Measurements from ENCODE around the gene IL11. TPM values are rescaled to one million over a fixed set of nuclear protein-coding genes. Genes with fewer than 3 reads are reported as not detected.

IL11 gene
- total and polyA plus RNA-seq, 2 of the 8 experiments (the other 6 are each of a cell fraction or from before 2014, with no cell fraction given): 1.7 to 2.8 TPM

DNA sequence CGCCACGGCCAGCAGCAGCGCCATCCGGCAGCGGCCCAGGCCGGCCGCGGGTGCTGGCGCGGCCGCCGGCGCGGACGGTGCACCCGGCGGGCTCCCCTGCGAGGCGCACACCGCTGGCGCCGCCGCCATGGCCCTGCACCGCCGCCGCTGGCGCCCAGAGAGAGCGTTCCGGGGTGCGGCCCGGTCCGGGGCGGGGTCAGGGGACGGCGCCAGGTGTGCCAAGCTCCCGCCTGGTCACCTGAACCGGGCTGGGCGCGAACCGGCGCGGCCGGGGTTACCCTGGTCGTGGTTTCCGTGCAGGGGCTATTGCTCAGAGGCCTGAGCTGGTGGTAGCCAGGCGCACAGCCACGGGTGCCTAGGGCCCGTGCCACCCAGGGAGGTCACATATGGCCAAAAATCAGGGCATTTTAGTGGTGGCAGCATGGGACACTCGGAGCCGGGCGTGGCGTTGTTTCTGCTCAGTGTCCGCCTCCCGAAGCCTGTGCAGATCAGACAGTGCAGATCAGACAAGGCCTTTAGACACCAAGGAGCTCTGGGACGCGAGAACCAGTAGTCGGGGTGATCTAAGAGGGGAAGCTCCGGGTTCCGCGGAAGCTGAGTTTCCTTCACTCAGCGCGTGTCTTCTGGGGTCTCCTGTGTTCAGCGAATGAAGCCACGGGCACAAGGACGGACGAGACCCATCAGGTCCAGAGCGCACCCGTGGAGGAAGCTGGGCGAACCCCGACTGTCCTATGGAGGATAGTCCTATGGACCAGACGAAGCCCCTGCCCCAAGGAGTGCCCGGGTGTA lies 14.1 kb upstream of the IL11 start, which contains the start of gene TMEM238:
TMEM238 (minus strand) TSS at position 162 of the 789 bp plus-strand sequence; CDS start at position 129, 33 bp downstream.
- Histone ChIP-seq H4K5ac (ENCODE audit: insufficient read length, low read depth, low read length) (peak within 1 kb of the TSS; percentile 53), H2BK5ac (ENCODE audit: low read depth, low read length) (peak within 1 kb of the TSS; percentile 80), H4K20me1 (replicated peaks in 1 of 2; ENCODE audit: control insufficient read depth in 1 of 2, insufficient read depth in 2 of 2, low read length in 2 of 2) (peaks cover 20 to 40% of the 10 kb centered on the region in 2 experiments), H4K8ac (ENCODE audit: extremely low read depth, insufficient read depth, low read length) (peak within 1 kb of the TSS; percentile 92), H3K23me2 (ENCODE audit: low read depth, low read length) (peaks cover 31% of the 10 kb centered on the region), H2AK5ac (ENCODE audit: low read depth, low read length) (peak within 1 kb of the TSS; percentile 88), H2BK12ac (ENCODE audit: low read depth, low read length) (peak within 1 kb of the TSS; percentile 84; the same call in 1 of the 2 replicates), H2BK20ac (ENCODE audit: low read length) (no peak within 1 kb of the TSS), H3K79me2 (ENCODE audit: control insufficient read depth in 1 of 2, insufficient read depth in 2 of 2, low read length in 2 of 2) (peaks cover 17 to 27% of the 10 kb centered on the region in 2 experiments; a peak in 3 of 4 replicates), H2AFZ (ENCODE audit: low read length) (peak within 1 kb of the TSS; percentile 91; the same call in 1 of the 2 replicates), H3K4me2 (ENCODE audit: insufficient read depth in 1 of 2, low read depth in 2 of 2, low read length in 2 of 2) (peak within 1 kb of the TSS; percentile 93 to 95), H3K79me1 (ENCODE audit: low read depth, low read length) (peaks cover 28% of the 10 kb centered on the region), H3K9me3 (ENCODE audit: insufficient read depth in 2 of 2, low read depth in 1 of 2, low read length in 1 of 2) (no peaks in the 10 kb centered on the region), H3K14ac (ENCODE audit: insufficient read length) (peak within 1 kb of the TSS; percentile 99), H3K4me1 (replicated peaks in 1 of 4; ENCODE audit: control insufficient read depth in 3 of 4, insufficient read depth in 4 of 4, low read length in 3 of 4) (peaks cover 0 to 38% (median 29%) of the 10 kb centered on the region in 4 experiments; a peak in 6 of 7 replicates), H3K4me3 (ENCODE audit: extremely low read depth in 1 of 4, insufficient read depth in 2 of 4, low read depth in 3 of 4, low read length in 4 of 4) (peak within 1 kb of the TSS; percentile 89 to 97 (median 94)), H2BK15ac (ENCODE audit: low read length) (peak within 1 kb of the TSS; percentile 81; the same call in 1 of the 2 replicates), H3K27ac (ENCODE audit: low read depth, low read length) (no peak within 1 kb of the TSS), H2BK120ac (replicated peaks; ENCODE audit: low read depth, low read length) (peak within 1 kb of the TSS; percentile 38), H3K4ac (replicated peaks; ENCODE audit: insufficient read length, low read depth, low read length) (peak within 1 kb of the TSS; percentile 91), H3K18ac (ENCODE audit: extremely low read depth, low read length) (peak within 1 kb of the TSS; percentile 94), H3K56ac (replicated peaks; ENCODE audit: insufficient read length, low read depth, low read length) (peak within 1 kb of the TSS; percentile 65), H3K23ac (ENCODE audit: insufficient read length) (no peak within 1 kb of the TSS), H3K9ac (replicated peaks in 1 of 4; ENCODE audit: extremely low read depth in 1 of 4, low read depth in 3 of 4, low read length in 3 of 4) (peak within 1 kb of the TSS; percentile 73 to 94 (median 82)), H3K27me3 (replicated peaks in 1 of 4; ENCODE audit: control insufficient read depth in 3 of 4, extremely low read depth in 1 of 4, insufficient read depth in 3 of 4, low read length in 3 of 4) (peaks cover 0 to 6% (median 3%) of the 10 kb centered on the region in 4 experiments; a peak in 4 of 7 replicates), H4K91ac (replicated peaks; ENCODE audit: insufficient read length, low read length) (peak within 1 kb of the TSS; percentile 86), H3K36me3 (ENCODE audit: control insufficient read depth in 2 of 4, insufficient read depth in 4 of 4, low read length in 3 of 4) (peaks cover 17 to 28% (median 22%) of the 10 kb centered on the region in 4 experiments)
- ChIA-PET POLR2A (ENCODE audit: partially characterized antibody) (interaction anchor here (0.5 to 26.7 kb wide), 34 partner anchors 9 to 297 kb away, joined by 3 to 874 read pairs (median 5); partner anchors contain the start of genes COX6B2, FIZ1, HSPBP1 and IL11), CTCF (ENCODE audit: partially characterized antibody) (interaction anchor here (0.9 to 3.2 kb wide), 22 partner anchors 9 to 503 kb away, joined by 3 to 37 read pairs (median 4); partner anchors contain the start of gene UBE2S)
- 14% methylated on average over 60 of the region's 72 CpGs; no CpG with 5 or more reads in 1 of the 2 experiments for WGBS, 2 experiments (ENCODE audit: extremely low coverage in 1 of 2, insufficient coverage in 1 of 2, insufficient read length in 1 of 2, insufficient replicate concordance in 2 of 2, low coverage in 1 of 2, low lambda C conversion rate in 2 of 2, missing lambda C conversion rate in 1 of 2)
- DNase-seq (ENCODE audit: low read depth in 1 of 2, low spot score in 2 of 2) (no peak), FAIRE-seq (no peak)
- TF ChIP-seq SAP30 (IDR thresholded peaks at IDR 0.05; ENCODE audit: insufficient read depth, insufficient replicate concordance, low read length): peak; percentile 2
- no peak for TF ChIP-seq EZH2 (IDR thresholded peaks at IDR 0.05; ENCODE audit: low read depth, low read length, severe bottlenecking)
- TF ChIP-seq SIRT6 (IDR thresholded peaks at IDR 0.05; ENCODE audit: low read length): no peak
- peak; percentile 26; the same call in 1 of the 2 replicates for TF ChIP-seq PHF8 (conservative IDR thresholded peaks at IDR 0.05; ENCODE audit: low read depth, low read length)
- TF ChIP-seq, protein P1, sequence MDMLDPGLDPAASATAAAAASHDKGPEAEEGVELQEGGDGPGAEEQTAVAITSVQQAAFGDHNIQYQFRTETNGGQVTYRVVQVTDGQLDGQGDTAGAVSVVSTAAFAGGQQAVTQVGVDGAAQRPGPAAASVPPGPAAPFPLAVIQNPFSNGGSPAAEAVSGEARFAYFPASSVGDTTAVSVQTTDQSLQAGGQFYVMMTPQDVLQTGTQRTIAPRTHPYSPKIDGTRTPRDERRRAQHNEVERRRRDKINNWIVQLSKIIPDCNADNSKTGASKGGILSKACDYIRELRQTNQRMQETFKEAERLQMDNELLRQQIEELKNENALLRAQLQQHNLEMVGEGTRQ (IDR thresholded peaks at IDR 0.05; ENCODE audit: low read length): no peak
- TF ChIP-seq, protein P2, sequence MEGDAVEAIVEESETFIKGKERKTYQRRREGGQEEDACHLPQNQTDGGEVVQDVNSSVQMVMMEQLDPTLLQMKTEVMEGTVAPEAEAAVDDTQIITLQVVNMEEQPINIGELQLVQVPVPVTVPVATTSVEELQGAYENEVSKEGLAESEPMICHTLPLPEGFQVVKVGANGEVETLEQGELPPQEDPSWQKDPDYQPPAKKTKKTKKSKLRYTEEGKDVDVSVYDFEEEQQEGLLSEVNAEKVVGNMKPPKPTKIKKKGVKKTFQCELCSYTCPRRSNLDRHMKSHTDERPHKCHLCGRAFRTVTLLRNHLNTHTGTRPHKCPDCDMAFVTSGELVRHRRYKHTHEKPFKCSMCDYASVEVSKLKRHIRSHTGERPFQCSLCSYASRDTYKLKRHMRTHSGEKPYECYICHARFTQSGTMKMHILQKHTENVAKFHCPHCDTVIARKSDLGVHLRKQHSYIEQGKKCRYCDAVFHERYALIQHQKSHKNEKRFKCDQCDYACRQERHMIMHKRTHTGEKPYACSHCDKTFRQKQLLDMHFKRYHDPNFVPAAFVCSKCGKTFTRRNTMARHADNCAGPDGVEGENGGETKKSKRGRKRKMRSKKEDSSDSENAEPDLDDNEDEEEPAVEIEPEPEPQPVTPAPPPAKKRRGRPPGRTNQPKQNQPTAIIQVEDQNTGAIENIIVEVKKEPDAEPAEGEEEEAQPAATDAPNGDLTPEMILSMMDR (IDR thresholded peaks at IDR 0.05; ENCODE audit: control extremely low read depth in 1 of 3, insufficient read depth in 1 of 3, low read depth in 1 of 3, low read length in 3 of 3): no peak
